OCI-LY7 (cell line): ENCODE measurements around the gene PCDH9. TPM values are rescaled to one million over a fixed set of nuclear protein-coding genes. Genes with fewer than 3 reads are reported as not detected.

Source experiments
- BruUV-seq: library from RNA; stranded (reverse); fragments of 400-500 nt; replicated peaks from 2 replicates; lab custom pipeline; 2021; lab: Mats Ljungman, UMichigan
- CTCF ChIA-PET: fragments of 300-600 bp; sonication (Branson Sonifier 250); formaldehyde crosslinking; loops from one replicate; lab custom pipeline; 2022; ENCODE audit warnings: antibody characterized with exemption; ENCODE audit not compliant: unreplicated experiment; lab: Charles Lee
- POLR2A ChIA-PET: fragments of 300-600 bp; sonication (Branson Sonifier 250); formaldehyde crosslinking; loops from one replicate; lab custom pipeline; 2022; ENCODE audit warnings: antibody characterized with exemption; lab: Charles Lee
- DNase-seq: peaks from one replicate; pipeline ENCODE4 v3.0.0-alpha.2; 2015; ENCODE audit warnings: low spot score
- H2AFZ ChIP-seq: fragments of 200-600 bp; sonication (generic), shearing (Covaris generic); 2 replicates; pipeline ENCODE4 v1.6.1; 2014; ENCODE audit warnings: mild to moderate bottlenecking, antibody characterized with exemption, low read length, moderate library complexity
- H3K27ac ChIP-seq: fragments of 200-600 bp; sonication (generic); 2 replicates; pipeline ENCODE4 v1.5.1; 2014; ENCODE audit warnings: mixed run types, low read depth, mild to moderate bottlenecking, moderate library complexity, low read length, inconsistent platforms; ENCODE audit not compliant: poor library complexity, severe bottlenecking
- H3K36me3 ChIP-seq: fragments of 200-600 bp; sonication (generic); 2 replicates; pipeline ENCODE4 v1.6.1; 2014; ENCODE audit warnings: mild to moderate bottlenecking, antibody characterized with exemption, low read length, moderate library complexity, mixed read lengths; ENCODE audit not compliant: insufficient read depth
- H3K4me1 ChIP-seq: fragments of 200-600 bp; sonication (generic); 2 replicates; pipeline ENCODE4 v1.5.1; 2014; ENCODE audit warnings: mild to moderate bottlenecking, low read length; ENCODE audit not compliant: insufficient read depth, poor library complexity, severe bottlenecking
- H3K4me2 ChIP-seq: fragments of 200-600 bp; sonication (generic); 2 replicates; pipeline ENCODE4 v1.6.1; 2014; ENCODE audit warnings: mild to moderate bottlenecking, low read length
- H3K4me3 ChIP-seq: fragments of 200-600 bp; sonication (generic); 2 replicates; pipeline ENCODE4 v1.5.1; 2014; ENCODE audit warnings: mild to moderate bottlenecking, low read depth, low read length; ENCODE audit not compliant: poor library complexity, severe bottlenecking
- H3K79me2 ChIP-seq: fragments of 200-600 bp; sonication (generic); 2 replicates; pipeline ENCODE4 v1.6.1; 2016; ENCODE audit warnings: low read depth, mild to moderate bottlenecking, low read length, moderate library complexity, mixed read lengths; ENCODE audit not compliant: insufficient read depth
- H3K9me2 ChIP-seq: fragments of 200-600 bp; sonication (generic); 2 replicates; pipeline ENCODE4 v1.6.1; 2016; ENCODE audit warnings: mild to moderate bottlenecking, low read length, mixed read lengths; ENCODE audit not compliant: insufficient read depth
- H3K9me3 ChIP-seq: fragments of 200-600 bp; sonication (generic); 2 replicates; pipeline ENCODE4 v1.6.1; 2014; ENCODE audit warnings: mild to moderate bottlenecking, mixed run types, low read length, mixed read lengths
- H4K20me1 ChIP-seq: fragments of 200-600 bp; sonication (generic); 2 replicates; pipeline ENCODE4 v1.6.1; 2014; ENCODE audit warnings: mild to moderate bottlenecking, antibody characterized with exemption, low read length, moderate library complexity, mixed read lengths; ENCODE audit not compliant: insufficient read depth
- CTCF ChIP-seq: fragments of 200-600 bp; sonication (generic); conservative IDR thresholded peaks from 2 replicates; pipeline ENCODE4 v1.5.1; 2014; ENCODE audit warnings: mild to moderate bottlenecking, antibody characterized with exemption, low read length, moderate library complexity, mixed read lengths
- EZH2phosphoT487 ChIP-seq: fragments of 200-600 bp; sonication (generic); IDR thresholded peaks from 2 replicates; pipeline ENCODE4 v1.6.1; 2018; ENCODE audit warnings: low read depth, borderline replicate concordance, mild to moderate bottlenecking, mixed run types, antibody characterized with exemption, low read length, moderate library complexity, mixed read lengths
- intact Hi-C: fragments of 100-400 bp; cut with micrococcal nuclease; formaldehyde crosslinking; loops from one replicate; pipeline ENCODE4 v1.10.0; 2022; ENCODE audit not compliant: unreplicated experiment
- total RNA-seq, 2 experiments: library from RNA; depleted of rRNA in 1 of 2; stranded (reverse); fragments of >200 nt in 1 of 2; shearing (Covaris generic) in 1 of 2; gene quantifications; 2 replicates each; pipeline ENCODE4 v1.2.3, GENCODE V29; 2014 to 2022

The PCDH9 gene
- total RNA-seq, 2 experiments from 2014 or later: 20.1 to 26.0 TPM

- no peak overlapping the region for H3K4me3 ChIP-seq
- no peak for TF ChIP-seq CTCF
- no peak for TF ChIP-seq EZH2phosphoT487
- CTCF ChIA-PET: no interaction called here
- no peaks in the 10 kb centered on the region for H3K9me2 ChIP-seq
- no peak overlapping the region for H2AFZ ChIP-seq
- H3K36me3 ChIP-seq: no peaks in the 10 kb centered on the region
- no TSS peak for BruUV-seq
- no peaks in the 10 kb centered on the region for H3K9me3 ChIP-seq
- intact Hi-C loops: no loop called here
- H3K79me2 ChIP-seq: no peaks in the 10 kb centered on the region
- H3K27ac ChIP-seq: no peak overlapping the region
- DNase-seq: no peak
- no peak overlapping the region for H3K4me2 ChIP-seq
- H4K20me1 ChIP-seq: no peaks in the 10 kb centered on the region
- POLR2A ChIA-PET: interaction anchor here (0.7 to 1.3 kb wide), 3 partner anchors 9 to 43 kb away, joined by 3 to 4 read pairs (median 3); no protein-coding TSS in a partner anchor
- H3K4me1 ChIP-seq: no peaks in the 10 kb centered on the region
Measured at GRCh38 chr13:66402546-66402945, 827.6 kb downstream of the PCDH9 start.

GRCh38 chr13:66402066-66402465 is 828.1 kb downstream of the PCDH9 start:
- Histone ChIP-seq H3K9me2 (no peaks in the 10 kb centered on the region), H3K4me3 (no peak overlapping the region), H3K4me1 (no peaks in the 10 kb centered on the region), H3K36me3 (no peaks in the 10 kb centered on the region), H3K79me2 (no peaks in the 10 kb centered on the region), H4K20me1 (no peaks in the 10 kb centered on the region), H3K9me3 (no peaks in the 10 kb centered on the region), H3K27ac (no peak overlapping the region), H3K4me2 (no peak overlapping the region), H2AFZ (no peak overlapping the region)
- CTCF ChIA-PET: no interaction called here
- TF ChIP-seq CTCF (no peak), EZH2phosphoT487 (no peak)
- intact Hi-C loops: no loop called here
- POLR2A ChIA-PET: interaction anchor here (1.3 kb wide), 1 partner anchor 42 kb away, joined by 3 read pairs; no protein-coding TSS in a partner anchor
- no TSS peak for BruUV-seq
- no peak for DNase-seq

- Histone ChIP-seq H3K4me3 (no peak overlapping the region), H3K4me1 (no peaks in the 10 kb centered on the region), H3K9me3 (no peaks in the 10 kb centered on the region), H2AFZ (no peak overlapping the region), H3K79me2 (no peaks in the 10 kb centered on the region), H3K36me3 (no peaks in the 10 kb centered on the region), H3K4me2 (no peak overlapping the region), H3K27ac (no peak overlapping the region), H4K20me1 (no peaks in the 10 kb centered on the region), H3K9me2 (no peaks in the 10 kb centered on the region)
- no TSS peak for BruUV-seq
- no peak for DNase-seq
- intact Hi-C loops: no loop called here
- TF ChIP-seq CTCF (no peak), EZH2phosphoT487 (no peak)
- CTCF ChIA-PET: no interaction called here
- POLR2A ChIA-PET: interaction anchor here (0.6 to 0.7 kb wide), 2 partner anchors 8 to 868 kb away, joined by 3 read pairs; no protein-coding TSS in a partner anchor
Measured at GRCh38 chr13:66400292-66400691, 829.8 kb downstream of the PCDH9 start.
